Type B pancreatic cell (in vitro differentiated cells): Measurements from ENCODE around the gene SLC12A3. TPM values are rescaled to one million over a fixed set of nuclear protein-coding genes. Genes with fewer than 3 reads are reported as not detected.
A peak's percentile ranks its signal among the peaks of the same experiment; 100 is the strongest.

Experiments
- DNase-seq: peaks from one replicate; pipeline ENCODE4 v3.0.0; 2021; ENCODE audit warnings: mixed read lengths; ENCODE audit not compliant: unreplicated experiment; ENCODE audit errors: extremely low spot score
- H3K27ac Mint-ChIP-seq: 2 replicates; pipeline ENCODE4 v1.8.0; 2021; ENCODE audit warnings: mild to moderate bottlenecking, mixed read lengths
- H3K27me3 Mint-ChIP-seq: 2 replicates; pipeline ENCODE4 v1.8.0; 2021; ENCODE audit warnings: mixed read lengths
- H3K36me3 Mint-ChIP-seq: 2 replicates; pipeline ENCODE4 v1.8.0; 2021; ENCODE audit warnings: mixed read lengths
- H3K4me1 Mint-ChIP-seq: one replicate; pipeline ENCODE4 v1.8.0; 2021; ENCODE audit warnings: mixed read lengths; ENCODE audit not compliant: unreplicated experiment
- H3K4me3 Mint-ChIP-seq: 2 replicates; pipeline ENCODE4 v1.8.0; 2021; ENCODE audit warnings: mild to moderate bottlenecking, mixed read lengths
- H3K9me3 Mint-ChIP-seq: 2 replicates; pipeline ENCODE4 v1.8.0; 2021; ENCODE audit warnings: mixed read lengths
- total RNA-seq: library from RNA; stranded (reverse); gene quantifications from 2 replicates; pipeline ENCODE4 v1.2.1, GENCODE V29; 2021; ENCODE audit warnings: low replicate concordance
- TF ChIP-seq, protein P1 (sequence below): fragments of 200-600 bp; sonication (generic); conservative IDR thresholded peaks from 2 replicates; pipeline ENCODE4 v1.5.0; 2021; ENCODE audit warnings: antibody characterized with exemption, mild to moderate bottlenecking

SLC12A3 gene
- total RNA-seq, 1 donor from 2014 or later = 0.31 TPM

DNA sequence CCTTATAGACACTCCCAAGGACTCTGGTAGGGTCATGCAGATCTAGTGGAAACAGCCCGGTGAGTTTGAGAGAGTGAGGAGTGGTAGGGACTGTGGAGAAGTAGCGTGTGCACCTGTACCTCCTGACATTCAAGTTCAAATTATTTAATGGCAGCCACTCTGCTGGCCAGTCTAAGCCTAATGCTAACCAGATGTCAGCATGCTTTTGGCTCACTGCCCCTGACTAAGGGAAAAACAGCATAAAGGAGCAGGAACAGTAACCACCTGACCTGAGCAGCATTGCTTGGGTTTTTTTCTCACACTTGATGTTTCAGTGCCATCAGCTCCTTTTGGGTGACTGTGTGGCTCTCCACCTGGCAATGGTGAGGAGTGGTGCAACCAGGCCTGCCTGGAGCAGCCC is 23.8 kb upstream of the SLC12A3 start:
- no peak overlapping the region for H3K27ac Mint-ChIP-seq
- H3K36me3 Mint-ChIP-seq = peaks cover 52% of the 10 kb centered on the region
- no peaks in the 10 kb centered on the region for H3K27me3 Mint-ChIP-seq
- peaks cover 9% of the 10 kb centered on the region for H3K4me1 Mint-ChIP-seq
- H3K9me3 Mint-ChIP-seq = no peaks in the 10 kb centered on the region
- TF ChIP-seq, protein P1, sequence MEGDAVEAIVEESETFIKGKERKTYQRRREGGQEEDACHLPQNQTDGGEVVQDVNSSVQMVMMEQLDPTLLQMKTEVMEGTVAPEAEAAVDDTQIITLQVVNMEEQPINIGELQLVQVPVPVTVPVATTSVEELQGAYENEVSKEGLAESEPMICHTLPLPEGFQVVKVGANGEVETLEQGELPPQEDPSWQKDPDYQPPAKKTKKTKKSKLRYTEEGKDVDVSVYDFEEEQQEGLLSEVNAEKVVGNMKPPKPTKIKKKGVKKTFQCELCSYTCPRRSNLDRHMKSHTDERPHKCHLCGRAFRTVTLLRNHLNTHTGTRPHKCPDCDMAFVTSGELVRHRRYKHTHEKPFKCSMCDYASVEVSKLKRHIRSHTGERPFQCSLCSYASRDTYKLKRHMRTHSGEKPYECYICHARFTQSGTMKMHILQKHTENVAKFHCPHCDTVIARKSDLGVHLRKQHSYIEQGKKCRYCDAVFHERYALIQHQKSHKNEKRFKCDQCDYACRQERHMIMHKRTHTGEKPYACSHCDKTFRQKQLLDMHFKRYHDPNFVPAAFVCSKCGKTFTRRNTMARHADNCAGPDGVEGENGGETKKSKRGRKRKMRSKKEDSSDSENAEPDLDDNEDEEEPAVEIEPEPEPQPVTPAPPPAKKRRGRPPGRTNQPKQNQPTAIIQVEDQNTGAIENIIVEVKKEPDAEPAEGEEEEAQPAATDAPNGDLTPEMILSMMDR = no peak
- no peak overlapping the region for H3K4me3 Mint-ChIP-seq
- DNase-seq = no peak

DNA sequence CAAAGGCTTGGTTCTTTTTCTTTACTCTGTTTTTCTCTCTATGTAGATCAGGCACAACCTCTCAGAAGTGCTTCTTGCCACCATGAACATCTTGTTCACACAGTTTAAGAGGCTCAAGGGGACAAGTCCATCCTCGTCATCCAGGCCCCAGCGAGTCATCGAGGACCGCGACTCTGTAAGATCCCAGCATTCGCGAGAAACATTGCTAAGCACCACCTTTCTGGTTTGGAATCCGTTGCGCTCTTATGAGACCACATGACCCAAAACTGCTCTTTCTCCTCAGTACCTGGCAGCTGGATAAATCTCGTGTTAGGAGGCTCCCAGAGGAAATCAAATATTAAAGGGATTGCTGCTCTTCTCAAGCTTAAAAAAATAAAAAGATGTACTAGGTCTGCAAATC is 23.3 kb upstream of the SLC12A3 start:
- DNase-seq = no peak
- Mint-ChIP-seq H3K27me3 (no peaks in the 10 kb centered on the region), H3K27ac (no peak overlapping the region), H3K9me3 (no peaks in the 10 kb centered on the region), H3K4me3 (no peak overlapping the region), H3K36me3 (peaks cover 48% of the 10 kb centered on the region), H3K4me1 (peaks cover 5% of the 10 kb centered on the region)
- TF ChIP-seq, protein P1 = no peak

DNA sequence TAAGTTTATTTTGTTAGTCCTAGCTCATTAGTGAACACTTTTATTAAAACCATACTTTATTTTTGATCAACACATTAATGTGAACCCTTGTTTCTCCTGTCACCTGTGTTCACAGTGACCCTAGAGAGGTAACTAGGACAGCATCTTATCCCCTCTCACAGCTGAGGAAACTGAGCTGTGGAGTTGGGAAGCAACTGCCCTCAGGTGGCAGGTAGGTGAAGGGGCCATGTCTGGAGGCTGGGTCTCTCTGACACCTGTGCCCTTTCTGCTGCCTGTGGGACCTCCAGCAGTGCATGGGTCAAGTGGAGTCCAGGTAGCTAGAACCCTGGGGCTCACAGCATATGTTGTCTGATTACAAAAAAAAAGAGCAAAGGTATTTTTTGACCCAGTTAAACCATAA is 22.9 kb upstream of the SLC12A3 start:
- Mint-ChIP-seq H3K9me3 (no peaks in the 10 kb centered on the region), H3K4me3 (no peak overlapping the region), H3K4me1 (peaks cover 5% of the 10 kb centered on the region), H3K36me3 (peaks cover 45% of the 10 kb centered on the region), H3K27me3 (no peaks in the 10 kb centered on the region), H3K27ac (no peak overlapping the region)
- TF ChIP-seq, protein P1 = no peak
- no peak for DNase-seq

DNA sequence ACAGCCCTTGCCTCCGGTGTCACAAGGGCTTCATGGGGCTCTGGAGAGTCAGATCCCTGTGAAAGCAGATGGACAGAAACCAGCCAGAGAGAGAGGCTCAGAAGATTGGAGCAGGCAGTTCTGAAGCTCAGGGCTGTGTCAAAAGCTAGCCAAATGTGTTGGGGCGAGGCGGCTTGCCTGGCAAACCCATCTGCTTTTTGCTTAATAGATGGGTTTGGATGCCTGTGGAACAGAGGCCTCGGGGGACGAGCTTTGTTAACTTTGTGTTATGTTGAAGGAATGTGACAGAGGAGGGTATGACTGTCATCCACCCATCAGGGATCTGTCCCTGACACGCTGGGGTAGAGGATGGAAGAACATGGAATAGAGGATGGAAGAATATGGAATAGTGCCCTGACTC is 21.0 kb upstream of the SLC12A3 start:
- Mint-ChIP-seq H3K27ac (no peak overlapping the region), H3K4me1 (peaks cover 24% of the 10 kb centered on the region)

DNA sequence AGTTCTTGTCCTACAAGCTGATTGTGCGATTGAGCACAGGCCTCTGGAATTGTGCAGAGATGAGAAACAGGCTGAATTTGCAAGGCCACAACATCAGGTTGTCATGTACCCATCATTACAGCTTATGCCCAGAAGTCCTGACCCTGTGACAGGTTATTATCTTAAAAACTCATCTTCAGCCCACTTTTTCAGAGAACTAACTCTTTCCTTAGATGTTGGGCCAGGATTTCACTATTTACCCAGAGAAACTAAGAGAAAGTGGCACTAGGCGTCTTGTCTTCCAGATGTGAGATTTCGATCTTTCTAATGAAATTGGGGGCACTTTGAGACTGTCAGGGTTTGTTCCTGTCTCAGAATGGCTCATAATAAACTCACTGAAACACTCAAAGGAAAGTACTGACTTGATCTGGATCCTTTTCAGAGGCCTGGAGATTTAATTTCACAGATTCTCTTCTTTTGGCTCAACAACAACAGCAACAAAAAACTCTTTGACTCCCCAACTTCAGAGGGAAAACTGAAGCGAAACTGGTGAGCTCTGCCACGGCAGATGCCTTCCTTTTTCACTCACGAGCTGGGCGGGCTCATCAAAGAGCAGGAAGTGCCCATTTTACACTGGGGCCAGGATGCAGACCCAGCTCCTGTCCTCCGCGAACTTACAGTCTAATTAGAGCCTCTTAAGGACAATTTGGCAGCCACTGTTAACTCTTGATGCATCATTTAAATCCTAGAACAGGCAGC is 17.7 kb upstream of the SLC12A3 start:
- H3K4me3 Mint-ChIP-seq = no peak overlapping the region
- TF ChIP-seq, protein P1 = no peak
- H3K27me3 Mint-ChIP-seq = no peaks in the 10 kb centered on the region
- peaks cover 21% of the 10 kb centered on the region for H3K36me3 Mint-ChIP-seq
- no peak for DNase-seq
- no peaks in the 10 kb centered on the region for H3K9me3 Mint-ChIP-seq
- H3K27ac Mint-ChIP-seq = peak overlapping the region; percentile 7
- H3K4me1 Mint-ChIP-seq = peaks cover 48% of the 10 kb centered on the region

More for the DNA sequence above, 21.0 kb upstream of the SLC12A3 start:
- H3K36me3 Mint-ChIP-seq = peaks cover 42% of the 10 kb centered on the region
- H3K9me3 Mint-ChIP-seq = no peaks in the 10 kb centered on the region
- no peaks in the 10 kb centered on the region for H3K27me3 Mint-ChIP-seq
- no peak for DNase-seq
- no peak overlapping the region for H3K4me3 Mint-ChIP-seq
- TF ChIP-seq, protein P1 = no peak
